GM12875 (cell line): ENCODE measurements around the gene AEBP2.

Experiments used
- H3K4me3 ChIP-seq: one replicate; pipeline ENCODE4 v1.5.1; 2011; ENCODE audit warnings: low read depth, low read length, control low read depth
- TF ChIP-seq, protein P1 (sequence below): IDR thresholded peaks from 2 replicates; pipeline ENCODE4 v1.5.1; 2011; ENCODE audit warnings: low read depth, mild to moderate bottlenecking, control low read depth, inconsistent platforms, low read length, moderate library complexity, borderline replicate concordance; ENCODE audit not compliant: insufficient read depth

AEBP2 gene

DNA sequence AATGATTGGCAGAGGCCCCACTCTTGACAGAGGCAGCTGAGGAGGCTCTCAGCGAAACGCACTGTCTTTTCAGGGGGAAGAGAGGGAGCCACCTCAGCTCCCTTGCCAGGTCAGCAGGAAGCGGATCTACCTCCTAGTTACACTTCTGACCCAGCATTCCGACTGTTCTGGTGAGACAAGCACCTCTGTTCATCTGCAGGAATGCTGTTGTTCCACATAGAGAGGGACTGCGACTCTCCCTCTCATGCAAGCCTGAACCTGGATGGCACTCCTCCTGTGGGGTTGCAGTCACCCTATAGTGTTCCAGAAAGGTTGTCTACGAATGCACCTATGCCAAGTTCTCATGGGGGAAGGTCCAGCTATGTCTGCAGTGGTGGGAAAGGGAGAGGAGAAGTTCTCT lies 37.1 kb upstream of the AEBP2 start:
- TF ChIP-seq, protein P1, sequence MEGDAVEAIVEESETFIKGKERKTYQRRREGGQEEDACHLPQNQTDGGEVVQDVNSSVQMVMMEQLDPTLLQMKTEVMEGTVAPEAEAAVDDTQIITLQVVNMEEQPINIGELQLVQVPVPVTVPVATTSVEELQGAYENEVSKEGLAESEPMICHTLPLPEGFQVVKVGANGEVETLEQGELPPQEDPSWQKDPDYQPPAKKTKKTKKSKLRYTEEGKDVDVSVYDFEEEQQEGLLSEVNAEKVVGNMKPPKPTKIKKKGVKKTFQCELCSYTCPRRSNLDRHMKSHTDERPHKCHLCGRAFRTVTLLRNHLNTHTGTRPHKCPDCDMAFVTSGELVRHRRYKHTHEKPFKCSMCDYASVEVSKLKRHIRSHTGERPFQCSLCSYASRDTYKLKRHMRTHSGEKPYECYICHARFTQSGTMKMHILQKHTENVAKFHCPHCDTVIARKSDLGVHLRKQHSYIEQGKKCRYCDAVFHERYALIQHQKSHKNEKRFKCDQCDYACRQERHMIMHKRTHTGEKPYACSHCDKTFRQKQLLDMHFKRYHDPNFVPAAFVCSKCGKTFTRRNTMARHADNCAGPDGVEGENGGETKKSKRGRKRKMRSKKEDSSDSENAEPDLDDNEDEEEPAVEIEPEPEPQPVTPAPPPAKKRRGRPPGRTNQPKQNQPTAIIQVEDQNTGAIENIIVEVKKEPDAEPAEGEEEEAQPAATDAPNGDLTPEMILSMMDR = no peak
- H3K4me3 ChIP-seq = no peak overlapping the region

DNA sequence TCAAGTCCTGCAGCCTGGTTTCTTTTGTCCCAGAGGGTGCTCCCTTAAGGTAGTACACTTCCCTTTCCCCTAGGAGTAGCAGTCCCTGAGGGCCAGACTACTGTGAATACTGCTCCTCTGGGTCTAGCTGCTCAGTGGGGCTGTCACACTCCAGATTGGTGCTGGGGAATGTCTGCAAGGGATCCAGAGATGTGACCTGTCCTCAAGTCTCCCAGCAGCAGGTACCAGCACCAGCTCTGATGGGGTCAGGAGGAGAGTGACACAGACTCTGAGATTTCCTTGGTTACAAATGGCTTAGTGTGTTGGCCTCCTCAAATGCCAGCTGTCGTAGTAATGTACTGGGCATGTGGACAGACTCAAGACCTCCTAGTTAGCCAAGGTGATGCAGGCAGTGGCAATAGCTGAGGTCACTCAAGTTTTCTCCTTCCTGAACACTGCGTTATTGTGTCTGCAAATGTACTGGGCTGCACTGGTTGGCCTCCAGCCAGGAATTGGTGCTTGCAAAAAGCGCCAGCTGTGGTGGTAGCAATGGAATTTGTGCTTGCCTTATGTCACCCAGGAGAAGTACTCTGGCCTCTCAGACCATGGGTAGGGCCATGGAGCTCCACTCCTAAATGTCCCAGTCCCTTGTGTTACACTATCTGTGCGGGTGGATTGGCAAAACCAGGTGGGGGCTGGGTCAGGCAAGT lies 36.4 kb upstream of the AEBP2 start:
- TF ChIP-seq, protein P1 = no peak
- H3K4me3 ChIP-seq = no peak overlapping the region

DNA sequence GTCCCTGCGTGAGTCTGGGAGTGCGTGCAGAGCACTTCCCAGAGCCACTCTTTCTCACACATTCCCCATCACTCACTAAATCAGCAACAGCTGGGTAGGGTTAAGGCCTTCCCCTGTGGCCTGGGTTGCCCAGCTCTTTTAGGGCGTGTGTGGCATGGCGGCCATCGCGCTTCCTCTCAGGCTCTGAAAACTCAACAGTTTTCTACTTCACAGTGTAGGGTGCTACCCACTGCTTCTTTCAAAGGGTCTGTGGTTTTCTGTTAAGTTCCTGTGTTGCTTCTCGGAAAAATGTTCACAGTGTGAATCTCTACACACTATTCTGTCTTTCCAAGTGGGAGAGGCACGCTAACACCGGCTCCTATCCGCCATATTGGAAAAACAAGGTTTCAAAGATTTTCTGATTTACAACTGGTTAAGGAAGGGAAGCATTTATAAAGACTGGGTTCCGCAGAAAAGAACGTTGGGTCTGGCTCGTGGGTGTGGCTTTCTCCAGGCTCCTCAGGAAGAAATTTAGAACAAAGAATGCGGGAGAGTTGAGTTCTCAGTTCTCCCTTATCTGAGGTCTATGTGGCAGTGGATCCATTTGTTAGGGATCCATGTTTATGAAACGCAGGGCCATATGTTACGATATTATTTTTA lies 34.9 kb upstream of the AEBP2 start:
- H3K4me3 ChIP-seq = no peak overlapping the region
- TF ChIP-seq, protein P1 = no peak

DNA sequence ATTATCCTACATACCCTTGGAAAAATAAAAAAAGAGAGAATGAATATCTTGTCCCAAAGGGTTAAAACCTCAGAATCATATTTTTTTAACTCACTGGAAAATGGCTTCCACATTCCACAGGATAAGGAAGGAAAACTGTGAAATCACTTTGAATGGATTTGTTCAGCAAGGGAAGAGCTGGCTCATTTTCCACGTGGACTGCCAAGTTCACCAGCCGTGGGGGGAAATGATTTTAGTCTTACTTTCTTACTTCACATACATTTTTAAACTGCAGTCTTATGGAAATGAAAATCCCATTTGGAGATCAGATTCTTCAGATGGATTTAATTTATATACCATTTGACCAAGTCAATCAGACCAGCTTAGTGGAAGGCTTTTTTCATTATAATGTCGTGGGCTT lies 29.9 kb upstream of the AEBP2 start:
- no peak overlapping the region for H3K4me3 ChIP-seq
- TF ChIP-seq, protein P1 = no peak

DNA sequence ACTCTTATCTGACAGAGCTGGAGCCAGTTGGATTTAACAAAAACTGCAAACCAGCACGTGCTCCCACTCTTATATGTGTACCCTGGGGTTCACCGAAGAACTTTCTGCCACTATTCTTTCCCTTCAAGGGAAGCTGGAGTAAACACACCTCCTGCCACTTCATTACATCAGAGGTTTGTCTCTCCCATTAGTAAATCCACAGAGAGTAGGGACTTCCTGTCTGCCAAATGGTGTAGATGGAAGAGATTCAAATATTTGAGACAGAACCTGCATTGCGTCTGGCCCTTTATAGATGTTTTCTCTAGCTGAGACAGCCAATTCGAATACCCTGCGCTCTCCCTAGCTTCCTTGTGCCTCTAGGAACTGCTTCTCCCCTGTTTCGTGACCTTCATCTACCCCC lies 29.1 kb upstream of the AEBP2 start:
- H3K4me3 ChIP-seq = no peak overlapping the region
- TF ChIP-seq, protein P1 = no peak

DNA sequence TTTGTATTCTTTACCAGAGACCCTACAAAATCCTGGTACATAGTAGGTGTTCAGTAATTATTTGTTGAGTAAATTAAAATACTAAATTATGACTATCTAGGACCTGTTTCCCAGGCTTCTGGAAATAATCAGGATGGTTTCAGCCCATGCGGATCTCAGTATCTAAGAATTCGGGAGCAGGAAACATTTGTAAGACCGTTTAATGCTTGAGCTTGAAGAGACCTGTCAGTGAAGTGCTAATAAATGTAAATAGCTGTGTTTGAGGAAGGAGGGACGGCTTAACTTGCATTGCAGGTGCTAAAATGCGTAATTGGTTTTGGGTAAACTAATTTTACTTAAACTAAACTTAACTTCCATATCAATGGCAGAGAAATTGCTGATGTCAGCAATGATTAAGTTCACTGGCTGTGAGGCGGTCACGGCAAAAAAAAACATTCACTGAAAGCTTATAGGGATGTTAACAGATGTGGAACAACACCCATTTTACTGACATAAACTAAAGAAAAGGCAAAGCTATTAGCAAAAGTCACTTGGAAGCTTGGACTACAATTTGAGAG lies 28.6 kb upstream of the AEBP2 start:
- TF ChIP-seq, protein P1 = no peak
- H3K4me3 ChIP-seq = no peak overlapping the region
